ENCODE results near the gene AMOT.

Gene AMOT

GRCh38 chrX:112852851-112853250, 12.2 kb upstream of the AMOT start:
- no peaks in the 10 kb centered on the region for H3K79me2 ChIP-seq (ENCODE audit: insufficient read depth, low read length)
- H3K27ac ChIP-seq (ENCODE audit: low read depth, low read length), result no peak overlapping the region
- H3K27me3 ChIP-seq (ENCODE audit: low read length), result no peaks in the 10 kb centered on the region
- no peaks in the 10 kb centered on the region for H3K36me3 ChIP-seq (ENCODE audit: low read length)
- H3K4me3 ChIP-seq (ENCODE audit: insufficient read depth, low read length, poor library complexity, severe bottlenecking), result no peak overlapping the region
- no peaks in the 10 kb centered on the region for H3K9me3 ChIP-seq (ENCODE audit: insufficient read depth, low read length)
- H3K9me2 ChIP-seq (replicated peaks; ENCODE audit: insufficient read depth, low read length), result no peaks in the 10 kb centered on the region
- no peaks in the 10 kb centered on the region for H3F3A ChIP-seq (ENCODE audit: insufficient read depth)
- TF ChIP-seq, protein P1, sequence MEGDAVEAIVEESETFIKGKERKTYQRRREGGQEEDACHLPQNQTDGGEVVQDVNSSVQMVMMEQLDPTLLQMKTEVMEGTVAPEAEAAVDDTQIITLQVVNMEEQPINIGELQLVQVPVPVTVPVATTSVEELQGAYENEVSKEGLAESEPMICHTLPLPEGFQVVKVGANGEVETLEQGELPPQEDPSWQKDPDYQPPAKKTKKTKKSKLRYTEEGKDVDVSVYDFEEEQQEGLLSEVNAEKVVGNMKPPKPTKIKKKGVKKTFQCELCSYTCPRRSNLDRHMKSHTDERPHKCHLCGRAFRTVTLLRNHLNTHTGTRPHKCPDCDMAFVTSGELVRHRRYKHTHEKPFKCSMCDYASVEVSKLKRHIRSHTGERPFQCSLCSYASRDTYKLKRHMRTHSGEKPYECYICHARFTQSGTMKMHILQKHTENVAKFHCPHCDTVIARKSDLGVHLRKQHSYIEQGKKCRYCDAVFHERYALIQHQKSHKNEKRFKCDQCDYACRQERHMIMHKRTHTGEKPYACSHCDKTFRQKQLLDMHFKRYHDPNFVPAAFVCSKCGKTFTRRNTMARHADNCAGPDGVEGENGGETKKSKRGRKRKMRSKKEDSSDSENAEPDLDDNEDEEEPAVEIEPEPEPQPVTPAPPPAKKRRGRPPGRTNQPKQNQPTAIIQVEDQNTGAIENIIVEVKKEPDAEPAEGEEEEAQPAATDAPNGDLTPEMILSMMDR (IDR thresholded peaks at IDR 0.05; ENCODE audit: insufficient read depth, low read length, poor library complexity, severe bottlenecking), result no peak
- TF ChIP-seq EZH2phosphoT487 (conservative IDR thresholded peaks at IDR 0.05; ENCODE audit: low read length), result no peak
- no peak overlapping the region for H3K4me2 ChIP-seq (ENCODE audit: low read depth, low read length, poor library complexity, severe bottlenecking)
- H3K9ac ChIP-seq (ENCODE audit: low read length), result no peak overlapping the region
- no peak overlapping the region for H2AFZ ChIP-seq (ENCODE audit: low read depth, low read length, severe bottlenecking)
- H4K20me1 ChIP-seq (ENCODE audit: low read depth, low read length), result no peaks in the 10 kb centered on the region

DNA sequence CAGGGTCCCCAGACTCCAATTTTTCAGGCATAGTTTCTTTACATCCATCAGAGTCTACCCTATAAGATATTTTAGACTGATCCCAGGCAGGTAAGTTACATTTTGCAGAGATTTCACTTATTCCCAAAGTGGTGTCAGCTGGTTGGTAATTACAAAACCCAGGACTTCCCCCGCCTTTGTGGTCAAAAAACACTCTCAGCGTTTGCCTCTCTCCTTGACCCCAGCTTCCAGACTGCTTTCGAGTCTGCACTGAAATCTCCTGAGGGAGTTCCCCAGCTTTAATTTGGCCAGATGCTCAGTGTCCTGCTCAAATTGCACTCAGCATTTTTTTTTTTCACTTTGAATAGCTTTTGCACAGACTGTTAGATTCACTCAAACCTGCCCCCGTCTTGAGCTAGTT, 11.2 kb upstream of the AMOT start:
- Histone ChIP-seq H3K9me3 (ENCODE audit: insufficient read depth, low read length) (no peaks in the 10 kb centered on the region), H3K79me2 (ENCODE audit: insufficient read depth, low read length) (no peaks in the 10 kb centered on the region), H3K36me3 (ENCODE audit: low read length) (no peaks in the 10 kb centered on the region), H2AFZ (ENCODE audit: low read depth, low read length, severe bottlenecking) (no peak overlapping the region), H3K27ac (ENCODE audit: low read depth, low read length) (no peak overlapping the region), H3K9ac (ENCODE audit: low read length) (no peak overlapping the region), H3K4me2 (ENCODE audit: low read depth, low read length, poor library complexity, severe bottlenecking) (no peak overlapping the region), H4K20me1 (ENCODE audit: low read depth, low read length) (no peaks in the 10 kb centered on the region), H3K27me3 (ENCODE audit: low read length) (no peaks in the 10 kb centered on the region), H3K4me3 (ENCODE audit: insufficient read depth, low read length, poor library complexity, severe bottlenecking) (no peak overlapping the region), H3F3A (ENCODE audit: insufficient read depth) (no peaks in the 10 kb centered on the region), H3K9me2 (replicated peaks; ENCODE audit: insufficient read depth, low read length) (no peaks in the 10 kb centered on the region)
- no peak for TF ChIP-seq EZH2phosphoT487 (conservative IDR thresholded peaks at IDR 0.05; ENCODE audit: low read length)
- TF ChIP-seq, protein P1 (IDR thresholded peaks at IDR 0.05; ENCODE audit: insufficient read depth, low read length, poor library complexity, severe bottlenecking), result no peak

GRCh38 chrX:112851161-112851779, 10.6 kb upstream of the AMOT start:
- Histone ChIP-seq H3K4me2 (ENCODE audit: low read depth, low read length, poor library complexity, severe bottlenecking) (no peak overlapping the region), H3K36me3 (ENCODE audit: low read length) (no peaks in the 10 kb centered on the region), H3K27ac (ENCODE audit: low read depth, low read length) (no peak overlapping the region), H3K79me2 (ENCODE audit: insufficient read depth, low read length) (no peaks in the 10 kb centered on the region), H3K9me3 (ENCODE audit: insufficient read depth, low read length) (no peaks in the 10 kb centered on the region), H3K9ac (ENCODE audit: low read length) (no peak overlapping the region), H2AFZ (ENCODE audit: low read depth, low read length, severe bottlenecking) (no peak overlapping the region), H3F3A (ENCODE audit: insufficient read depth) (no peaks in the 10 kb centered on the region), H3K4me3 (ENCODE audit: insufficient read depth, low read length, poor library complexity, severe bottlenecking) (no peak overlapping the region), H3K27me3 (ENCODE audit: low read length) (no peaks in the 10 kb centered on the region), H4K20me1 (ENCODE audit: low read depth, low read length) (no peaks in the 10 kb centered on the region), H3K9me2 (replicated peaks; ENCODE audit: insufficient read depth, low read length) (no peaks in the 10 kb centered on the region)
- TF ChIP-seq, protein P1 (IDR thresholded peaks at IDR 0.05; ENCODE audit: insufficient read depth, low read length, poor library complexity, severe bottlenecking), result no peak
- no peak for TF ChIP-seq EZH2phosphoT487 (conservative IDR thresholded peaks at IDR 0.05; ENCODE audit: low read length)

All from SU-DHL-6 (cell line).